A673 (cell line): ENCODE results near the gene CORO6. TPM values are rescaled to one million over a fixed set of nuclear protein-coding genes. Genes with fewer than 3 reads are reported as not detected.

Experiments
- BruUV-seq: library from RNA; stranded (reverse); fragments of 400-500 nt; replicated peaks from 2 replicates; lab custom pipeline; 2021; lab: Mats Ljungman, UMichigan
- CTCF ChIA-PET: fragments of 300-600 bp; sonication (Branson Sonifier 250); formaldehyde crosslinking; loops from one replicate; lab custom pipeline; 2022; ENCODE audit warnings: antibody characterized with exemption; lab: Charles Lee
- POLR2A ChIA-PET: fragments of 300-600 bp; sonication (Branson Sonifier 250); formaldehyde crosslinking; loops from one replicate; lab custom pipeline; 2022; ENCODE audit warnings: antibody characterized with exemption; ENCODE audit not compliant: low non-redundant PET; lab: Charles Lee
- DNase-seq: peaks from one replicate; pipeline ENCODE4 v3.0.0-alpha.2; 2015; ENCODE audit warnings: low spot score
- H3K27ac ChIP-seq: fragments of 200-600 bp; sonication (generic); 2 replicates; pipeline ENCODE4 v1.5.1; 2016; ENCODE audit warnings: mixed run types, low read depth, mild to moderate bottlenecking, mixed read lengths, antibody characterized with exemption, low read length; ENCODE audit not compliant: poor library complexity, severe bottlenecking
- H3K27me3 ChIP-seq: fragments of 200-600 bp; sonication (generic); replicated peaks from 2 replicates; pipeline ENCODE4 v1.6.1; 2017; ENCODE audit warnings: mixed run types, low read depth, mild to moderate bottlenecking, mixed read lengths, antibody characterized with exemption, low read length; ENCODE audit not compliant: insufficient read depth, poor library complexity
- H3K36me3 ChIP-seq: fragments of 200-600 bp; sonication (generic); 2 replicates; pipeline ENCODE4 v1.6.1; 2016; ENCODE audit warnings: mixed run types, mild to moderate bottlenecking, mixed read lengths, antibody characterized with exemption, low read length; ENCODE audit not compliant: insufficient read depth, poor library complexity, severe bottlenecking
- H3K4me1 ChIP-seq: fragments of 200-600 bp; sonication (generic); 2 replicates; pipeline ENCODE4 v1.6.1; 2017; ENCODE audit warnings: mixed run types, mild to moderate bottlenecking, mixed read lengths, antibody characterized with exemption, low read length; ENCODE audit not compliant: insufficient read depth, poor library complexity, severe bottlenecking
- H3K4me3 ChIP-seq: fragments of 200-600 bp; sonication (generic); 2 replicates; pipeline ENCODE4 v1.5.1; 2016; ENCODE audit warnings: low read depth, mixed run types, mild to moderate bottlenecking, mixed read lengths, low read length; ENCODE audit not compliant: poor library complexity, severe bottlenecking
- H3K9me3 ChIP-seq: fragments of 200-600 bp; sonication (generic); 2 replicates; pipeline ENCODE4 v1.6.1; 2016; ENCODE audit warnings: mixed run types, low read depth, mild to moderate bottlenecking, mixed read lengths, antibody characterized with exemption, low read length; ENCODE audit not compliant: poor library complexity, severe bottlenecking
- EZH2 ChIP-seq: fragments of 200-600 bp; sonication (generic); IDR thresholded peaks from 2 replicates; pipeline ENCODE4 v1.6.1; 2017; ENCODE audit warnings: borderline replicate concordance, low read depth, mild to moderate bottlenecking, mixed read lengths, antibody characterized with exemption, low read length; ENCODE audit not compliant: poor library complexity, severe bottlenecking
- intact Hi-C: fragments of 100-400 bp; cut with micrococcal nuclease; formaldehyde crosslinking; loops from one replicate; pipeline ENCODE4 v1.10.0; 2022; ENCODE audit not compliant: unreplicated experiment
- total RNA-seq: library from RNA; stranded (reverse); gene quantifications from 2 replicates; pipeline ENCODE4 v1.2.3, GENCODE V29; 2021
- TF ChIP-seq, protein P1 (sequence below): fragments of 300-800, 200-600 bp; sonication (generic); conservative IDR thresholded peaks from 2 replicates; pipeline ENCODE4 v1.5.1; 2017; ENCODE audit warnings: low read depth, mild to moderate bottlenecking, antibody characterized with exemption, low read length, moderate library complexity, mixed read lengths

CORO6 gene
- total RNA-seq, 1 experiment from 2014 or later, result 19.7 TPM

DNA sequence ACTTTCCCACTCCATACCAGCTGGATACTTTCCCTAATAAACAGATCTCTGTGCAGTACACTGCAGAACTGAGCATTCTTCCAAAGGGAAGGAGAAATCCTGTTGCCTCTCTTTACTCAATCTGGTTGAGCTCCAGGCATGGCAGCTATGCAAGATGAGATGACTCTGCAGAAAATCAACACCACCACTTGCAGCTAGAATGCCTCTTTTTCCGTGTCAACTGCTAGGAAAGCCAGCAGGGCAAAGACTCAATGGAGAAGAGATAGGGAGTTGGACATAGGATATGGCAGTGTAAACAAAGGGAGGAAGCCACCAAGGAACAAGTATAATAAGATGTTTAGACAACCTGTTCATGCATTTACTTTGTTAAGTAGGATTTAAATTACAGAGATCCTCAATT, 40.4 kb upstream of the CORO6 start:
- no peaks in the 10 kb centered on the region for H3K9me3 ChIP-seq
- ChIA-PET CTCF (no interaction called here), POLR2A (interaction anchor here (0.5 kb wide), 1 partner anchor 804 kb away, joined by 4 read pairs; no protein-coding TSS in a partner anchor)
- no peaks in the 10 kb centered on the region for H3K27me3 ChIP-seq
- TF ChIP-seq, protein P1, sequence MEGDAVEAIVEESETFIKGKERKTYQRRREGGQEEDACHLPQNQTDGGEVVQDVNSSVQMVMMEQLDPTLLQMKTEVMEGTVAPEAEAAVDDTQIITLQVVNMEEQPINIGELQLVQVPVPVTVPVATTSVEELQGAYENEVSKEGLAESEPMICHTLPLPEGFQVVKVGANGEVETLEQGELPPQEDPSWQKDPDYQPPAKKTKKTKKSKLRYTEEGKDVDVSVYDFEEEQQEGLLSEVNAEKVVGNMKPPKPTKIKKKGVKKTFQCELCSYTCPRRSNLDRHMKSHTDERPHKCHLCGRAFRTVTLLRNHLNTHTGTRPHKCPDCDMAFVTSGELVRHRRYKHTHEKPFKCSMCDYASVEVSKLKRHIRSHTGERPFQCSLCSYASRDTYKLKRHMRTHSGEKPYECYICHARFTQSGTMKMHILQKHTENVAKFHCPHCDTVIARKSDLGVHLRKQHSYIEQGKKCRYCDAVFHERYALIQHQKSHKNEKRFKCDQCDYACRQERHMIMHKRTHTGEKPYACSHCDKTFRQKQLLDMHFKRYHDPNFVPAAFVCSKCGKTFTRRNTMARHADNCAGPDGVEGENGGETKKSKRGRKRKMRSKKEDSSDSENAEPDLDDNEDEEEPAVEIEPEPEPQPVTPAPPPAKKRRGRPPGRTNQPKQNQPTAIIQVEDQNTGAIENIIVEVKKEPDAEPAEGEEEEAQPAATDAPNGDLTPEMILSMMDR, result no peak
- no peak for TF ChIP-seq EZH2
- peaks cover 49% of the 10 kb centered on the region for H3K36me3 ChIP-seq
- no peak for DNase-seq
- peak overlapping the region; percentile 35 for H3K27ac ChIP-seq
- peaks cover 36% of the 10 kb centered on the region for H3K4me1 ChIP-seq
- intact Hi-C loops, result no loop called here
- no TSS peak for BruUV-seq
- H3K4me3 ChIP-seq, result no peak overlapping the region

DNA sequence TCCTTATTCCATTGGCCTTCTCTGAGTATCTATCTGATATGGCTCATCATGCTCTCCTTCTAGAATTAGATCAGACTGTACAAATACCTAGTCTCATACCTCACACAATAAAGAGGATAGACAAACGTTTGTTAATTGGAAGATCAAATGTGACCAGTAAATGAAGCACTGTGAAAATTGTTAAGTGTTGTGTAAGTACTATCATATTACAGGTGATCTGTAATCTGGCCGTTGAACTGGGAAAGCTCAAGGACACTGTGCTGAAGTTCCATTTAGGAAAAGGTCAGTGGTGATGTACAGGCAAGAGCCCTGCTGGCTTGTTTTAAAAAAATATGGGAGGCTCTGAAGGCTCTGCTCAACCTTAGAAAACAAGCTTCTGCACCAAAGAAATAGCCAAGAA, 38.5 kb upstream of the CORO6 start:
- no peaks in the 10 kb centered on the region for H3K9me3 ChIP-seq
- no TSS peak for BruUV-seq
- H3K36me3 ChIP-seq, result peaks cover 30% of the 10 kb centered on the region
- POLR2A ChIA-PET, result no interaction called here
- no peak for DNase-seq
- CTCF ChIA-PET, result no interaction called here
- peaks cover 36% of the 10 kb centered on the region for H3K4me1 ChIP-seq
- TF ChIP-seq, protein P1, result no peak
- no peak for TF ChIP-seq EZH2
- no peak overlapping the region for H3K4me3 ChIP-seq
- intact Hi-C loops, result no loop called here
- H3K27ac ChIP-seq, result no peak overlapping the region
- no peaks in the 10 kb centered on the region for H3K27me3 ChIP-seq

DNA sequence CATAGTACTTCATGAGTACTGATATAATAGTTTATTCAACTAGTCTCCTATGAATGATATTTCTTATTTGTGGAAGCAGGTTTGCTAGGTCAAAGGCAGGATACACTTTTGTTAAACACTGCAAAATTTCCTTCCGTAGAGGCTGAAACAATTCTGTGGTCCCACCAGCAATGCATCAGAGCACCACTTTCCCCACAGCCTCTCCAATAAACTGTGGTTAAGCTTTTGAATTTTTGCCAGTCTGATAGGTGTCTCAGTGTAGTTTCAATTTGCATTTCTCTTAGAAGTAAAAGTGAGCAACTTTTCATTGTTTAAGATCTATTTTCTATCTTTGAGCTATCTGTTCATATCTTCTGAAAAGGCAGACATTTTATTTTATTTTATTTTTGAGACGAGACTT, 36.4 kb upstream of the CORO6 start:
- no TSS peak for BruUV-seq
- H3K4me3 ChIP-seq, result no peak overlapping the region
- H3K27ac ChIP-seq, result no peak overlapping the region
- H3K36me3 ChIP-seq, result peaks cover 25% of the 10 kb centered on the region
- no peaks in the 10 kb centered on the region for H3K27me3 ChIP-seq
- CTCF ChIA-PET, result interaction anchor here (0.6 kb wide), 1 partner anchor 54 kb away, joined by 3 read pairs; no protein-coding TSS in a partner anchor
- peaks cover 24% of the 10 kb centered on the region for H3K4me1 ChIP-seq
- H3K9me3 ChIP-seq, result no peaks in the 10 kb centered on the region
- DNase-seq, result no peak
- TF ChIP-seq, protein P1, result no peak
- no peak for TF ChIP-seq EZH2
- POLR2A ChIA-PET, result no interaction called here
- intact Hi-C loops, result no loop called here
